Kidney (tissue), 14 donors: ENCODE data around the gene SOHLH1. TPM values are rescaled to one million over a fixed set of nuclear protein-coding genes. Genes with fewer than 3 reads are reported as not detected.

ENCODE experiments used
- DNase-seq, 5 donors: peaks; one replicate each; pipeline ENCODE4 v3.0.0-alpha.2; 2013 to 2020
- FAIRE-seq: peaks from 2 replicates; lab custom pipeline; 2012; peaks lifted over from hg19 to GRCh38; lab: Jason Lieb, UNC
- H3K27ac ChIP-seq, 2 donors: one replicate each; pipeline ENCODE4 v1.7.0; 2013; ENCODE audit warnings: low read depth in 2 of 2, low read length in 2 of 2, inconsistent platforms in 1 of 2
- H3K27me3 ChIP-seq: one replicate; pipeline ENCODE4 v1.7.1; 2013; ENCODE audit warnings: low read length, inconsistent platforms; ENCODE audit not compliant: control insufficient read depth, insufficient read depth
- H3K36me3 ChIP-seq, 3 donors: one replicate each; pipeline versions ENCODE4 v1.7.0 to v1.7.1; 2013; ENCODE audit warnings: low read length in 3 of 3, control low read depth in 1 of 3, inconsistent platforms in 1 of 3; ENCODE audit not compliant: insufficient read depth in 3 of 3, control insufficient read depth in 2 of 3
- H3K4me1 ChIP-seq, 3 donors: one replicate each; pipeline versions ENCODE4 v1.7.0 to v1.7.1; 2013; ENCODE audit warnings: low read length in 3 of 3, inconsistent platforms in 1 of 3, low read depth in 1 of 3; ENCODE audit not compliant: control insufficient read depth in 2 of 3, insufficient read depth in 2 of 3
- H3K4me3 ChIP-seq, 3 donors: one replicate each; pipeline versions ENCODE4 v1.7.0 to v1.8.1; 2013; ENCODE audit warnings: low read length in 3 of 3, control low read depth in 1 of 3, inconsistent platforms in 1 of 3
- H3K9ac ChIP-seq, 3 donors: one replicate each; pipeline versions ENCODE4 v1.7.0 to v1.7.1; 2013; ENCODE audit warnings: low read length in 3 of 3, control low read depth in 1 of 3, inconsistent platforms in 1 of 3
- H3K9me3 ChIP-seq, 3 donors: one replicate each; pipeline versions ENCODE4 v1.7.0 to v1.7.1; 2013; ENCODE audit warnings: low read length in 3 of 3, control low read depth in 1 of 3, inconsistent platforms in 1 of 3; ENCODE audit not compliant: control insufficient read depth in 2 of 3, insufficient read depth in 1 of 3
- intact Hi-C: fragments of 100-400 bp; cut with DNase I; formaldehyde crosslinking; loops from one replicate; pipeline ENCODE4 v1.11.1; 2022
- polyA plus RNA-seq: library from polyadenylated mRNA; stranded (reverse); fragments of 350-450 nt; fragmentation: Illumina TruSeq; extraction: RNeasy Lipid Tissue Mini Kit (QIAGEN cat#74804); gene quantifications from one replicate; pipeline ENCODE4 v1.2.3, GENCODE V29; 2014; ENCODE audit warnings: low read depth, low replicate concordance; ENCODE audit not compliant: insufficient read depth
- total RNA-seq: library from RNA; stranded (reverse); fragmentation: NEBNext Ultra II Directional; extraction: Animal tissue kit (Norgen Biotek cat#: 25700); gene quantifications from one replicate; pipeline ENCODE4 v1.2.1, GENCODE V29; 2021
- TF ChIP-seq, protein P1 (sequence below): IDR thresholded peaks from 3 replicates; pipeline ENCODE4 v1.5.1; 2012; ENCODE audit warnings: mild to moderate bottlenecking, moderate library complexity, borderline replicate concordance; ENCODE audit not compliant: insufficient read depth; ENCODE audit errors: extremely low read depth
- donor health status: control.
- donor health status: control.
- donor health status: control.
- donor health status: control.
- donor health status: control.
- donor health status: DM: yes; HTN: yes; CAD: no.
- donor health status: Normal renal cell carcinoma (clear cell type).

SOHLH1 gene
- total and polyA plus RNA-seq, 2 donors from 2014 or later: not detected

DNA sequence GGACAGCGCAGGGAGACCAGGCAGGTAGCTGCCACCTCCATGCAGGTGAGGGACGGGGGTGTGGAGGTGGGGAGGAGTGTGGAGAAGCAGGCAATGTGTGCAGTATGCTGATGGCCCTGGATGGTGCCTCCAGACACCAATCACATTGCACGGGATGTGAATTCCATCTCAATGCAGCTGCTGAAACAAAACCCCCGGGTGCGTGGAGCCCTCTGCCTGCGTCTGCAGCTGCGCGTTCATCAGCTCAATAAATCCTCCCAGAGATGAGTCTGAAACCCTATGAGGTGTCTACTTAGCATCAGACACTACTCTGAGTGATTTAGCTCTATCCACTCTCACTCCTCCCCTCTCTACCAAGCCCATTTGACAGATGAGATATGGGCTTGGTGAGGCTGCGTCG lies 10.3 kb downstream of the SOHLH1 start:
- TF ChIP-seq, protein P1, sequence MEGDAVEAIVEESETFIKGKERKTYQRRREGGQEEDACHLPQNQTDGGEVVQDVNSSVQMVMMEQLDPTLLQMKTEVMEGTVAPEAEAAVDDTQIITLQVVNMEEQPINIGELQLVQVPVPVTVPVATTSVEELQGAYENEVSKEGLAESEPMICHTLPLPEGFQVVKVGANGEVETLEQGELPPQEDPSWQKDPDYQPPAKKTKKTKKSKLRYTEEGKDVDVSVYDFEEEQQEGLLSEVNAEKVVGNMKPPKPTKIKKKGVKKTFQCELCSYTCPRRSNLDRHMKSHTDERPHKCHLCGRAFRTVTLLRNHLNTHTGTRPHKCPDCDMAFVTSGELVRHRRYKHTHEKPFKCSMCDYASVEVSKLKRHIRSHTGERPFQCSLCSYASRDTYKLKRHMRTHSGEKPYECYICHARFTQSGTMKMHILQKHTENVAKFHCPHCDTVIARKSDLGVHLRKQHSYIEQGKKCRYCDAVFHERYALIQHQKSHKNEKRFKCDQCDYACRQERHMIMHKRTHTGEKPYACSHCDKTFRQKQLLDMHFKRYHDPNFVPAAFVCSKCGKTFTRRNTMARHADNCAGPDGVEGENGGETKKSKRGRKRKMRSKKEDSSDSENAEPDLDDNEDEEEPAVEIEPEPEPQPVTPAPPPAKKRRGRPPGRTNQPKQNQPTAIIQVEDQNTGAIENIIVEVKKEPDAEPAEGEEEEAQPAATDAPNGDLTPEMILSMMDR: no peak
- Histone ChIP-seq H3K4me3 (no peak overlapping the region), H3K27ac (no peak overlapping the region), H3K36me3 (no peaks in the 10 kb centered on the region), H3K9me3 (no peaks in the 10 kb centered on the region), H3K27me3 (no peaks in the 10 kb centered on the region), H3K9ac (no peak overlapping the region), H3K4me1 (no peaks in the 10 kb centered on the region)
- FAIRE-seq (no peak), DNase-seq (no peak)
- intact Hi-C loops: no loop called here

DNA sequence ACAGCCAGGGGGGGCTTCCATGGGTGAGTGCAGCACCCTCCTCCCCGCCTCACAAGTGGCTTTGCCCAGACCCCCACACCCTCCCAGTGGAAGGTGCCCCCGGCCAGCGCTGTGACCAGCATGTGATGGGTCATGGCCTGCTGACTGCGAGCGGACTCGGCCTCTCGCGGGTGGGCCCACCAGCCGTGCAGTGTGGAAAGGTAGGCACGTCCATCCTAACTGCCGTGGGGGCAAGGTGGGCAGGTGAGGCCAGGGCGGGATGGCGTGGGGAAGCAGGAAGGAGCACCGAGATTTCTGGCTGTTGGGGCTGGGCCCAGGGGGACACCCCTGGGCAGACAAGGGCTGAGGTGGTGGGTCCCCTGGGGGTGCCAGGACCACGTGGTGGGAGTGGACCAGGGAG lies 12.1 kb downstream of the SOHLH1 start:
- TF ChIP-seq, protein P1: no peak
- Histone ChIP-seq H3K4me1 (no peaks in the 10 kb centered on the region), H3K9ac (no peak overlapping the region), H3K4me3 (no peak overlapping the region), H3K27ac (no peak overlapping the region), H3K9me3 (no peaks in the 10 kb centered on the region), H3K27me3 (no peaks in the 10 kb centered on the region), H3K36me3 (no peaks in the 10 kb centered on the region)
- intact Hi-C loops: no loop called here
- DNase-seq: no peak
- FAIRE-seq: no peak

DNA sequence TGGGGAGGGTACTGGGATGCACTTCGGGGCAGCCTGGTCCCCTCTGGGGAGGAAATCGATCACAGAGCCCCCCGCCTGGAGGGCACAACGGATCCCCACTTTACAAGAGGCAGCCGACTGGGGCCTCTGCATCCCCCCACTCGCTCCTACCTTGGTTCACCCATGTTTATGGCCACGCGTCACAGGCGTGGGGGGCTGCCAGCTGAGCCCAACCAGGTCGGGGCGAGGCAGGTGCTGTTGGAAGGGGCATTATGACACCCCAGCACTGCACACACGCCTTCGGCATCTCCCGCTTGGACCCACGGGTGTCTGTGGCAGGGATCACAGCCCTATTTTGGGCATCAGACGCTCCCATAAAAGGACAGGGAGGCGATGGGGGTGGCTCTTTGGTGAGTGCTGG lies 14.6 kb downstream of the SOHLH1 start:
- no peaks in the 10 kb centered on the region for H3K4me1 ChIP-seq
- no peak for FAIRE-seq
- no peak overlapping the region for H3K9ac ChIP-seq
- H3K27me3 ChIP-seq: no peaks in the 10 kb centered on the region
- intact Hi-C loops: no loop called here
- no peak overlapping the region for H3K4me3 ChIP-seq
- H3K27ac ChIP-seq: no peak overlapping the region
- TF ChIP-seq, protein P1: no peak
- DNase-seq: no peak
- H3K9me3 ChIP-seq: no peaks in the 10 kb centered on the region
- H3K36me3 ChIP-seq: no peaks in the 10 kb centered on the region

DNA sequence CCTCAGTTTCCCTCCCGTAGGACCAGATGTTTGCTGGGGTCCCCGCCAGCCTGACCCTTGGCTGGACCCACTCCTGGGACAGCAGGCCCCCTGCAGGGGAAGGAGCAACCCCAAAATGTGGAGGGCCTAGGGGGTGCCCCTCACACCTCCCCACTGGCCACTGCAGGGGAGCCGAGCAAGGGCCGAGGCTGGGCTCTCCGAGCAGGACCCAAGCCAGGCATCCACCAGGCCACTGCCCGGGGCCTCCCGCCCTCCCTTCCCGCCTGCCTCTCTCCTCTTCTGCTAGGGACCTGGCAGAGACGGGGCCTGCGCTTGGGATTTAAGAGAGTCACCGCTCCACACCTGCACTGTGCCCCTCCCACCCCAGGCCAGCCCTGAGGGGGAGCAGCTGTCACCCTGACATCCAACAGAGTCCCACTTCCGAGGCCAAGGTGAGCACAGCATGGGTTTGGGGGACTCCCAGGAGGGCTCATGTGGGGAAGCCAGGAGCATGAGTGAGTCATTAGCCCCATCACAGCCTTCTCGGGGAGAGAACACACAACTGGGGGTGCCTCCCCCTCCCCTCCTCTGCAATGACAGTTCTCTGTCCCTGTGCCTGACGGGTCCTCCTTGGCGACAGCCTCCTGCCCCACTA lies 15.8 kb downstream of the SOHLH1 start:
- Histone ChIP-seq H3K9me3 (no peaks in the 10 kb centered on the region), H3K27me3 (no peaks in the 10 kb centered on the region), H3K4me1 (no peaks in the 10 kb centered on the region), H3K9ac (no peak overlapping the region), H3K4me3 (no peak overlapping the region), H3K36me3 (no peaks in the 10 kb centered on the region), H3K27ac (no peak overlapping the region)
- intact Hi-C loops: no loop called here
- FAIRE-seq (no peak), DNase-seq (no peak)
- TF ChIP-seq, protein P1: no peak
